Stimulated activated CD4-positive, alpha-beta T cell treated with anti-CD3 and anti-CD28 coated beads, Interleukin-2, amount 100 ng/mL, for 4 hours (primary cell): ENCODE measurements around the gene SLC45A3.

ENCODE experiments used
- DNase-seq: peaks from one replicate; pipeline ENCODE4 v3.0.0-alpha.2; 2020; ENCODE audit warnings: low read depth

SLC45A3 gene

GRCh38 chr1:205668951-205669340 lies 11.4 kb downstream of the SLC45A3 start:
- DNase-seq, result no peak

- DNase-seq, result no peak
These were observed 12.2 kb downstream of the SLC45A3 start for GRCh38 chr1:205667909-205668643.

GRCh38 chr1:205666372-205667166 lies 13.7 kb downstream of the SLC45A3 start:
- no peak for DNase-seq

GRCh38 chr1:205665201-205666045 lies 14.9 kb downstream of the SLC45A3 start:
- no peak for DNase-seq

GRCh38 chr1:205664399-205665017 lies 15.8 kb downstream of the SLC45A3 start:
- DNase-seq, result no peak

GRCh38 chr1:205663286-205663936 lies 16.9 kb downstream of the SLC45A3 start:
- DNase-seq, result no peak

- no peak for DNase-seq
These were observed 17.5 kb downstream of the SLC45A3 start for GRCh38 chr1:205662791-205663190.

GRCh38 chr1:205662135-205662738 lies 18.1 kb downstream of the SLC45A3 start:
- DNase-seq, result no peak

- DNase-seq, result no peak
These were observed 18.7 kb downstream of the SLC45A3 start for GRCh38 chr1:205661429-205662134.

GRCh38 chr1:205660361-205660760 lies 19.9 kb downstream of the SLC45A3 start:
- no peak for DNase-seq

GRCh38 chr1:205658943-205659581 lies 21.2 kb downstream of the SLC45A3 start:
- DNase-seq, result peak; percentile 65

GRCh38 chr1:205656236-205656635 lies 24.1 kb downstream of the SLC45A3 start:
- DNase-seq, result no peak

GRCh38 chr1:205652984-205653383 lies 27.3 kb downstream of the SLC45A3 start:
- DNase-seq, result no peak

- DNase-seq, result no peak
These were observed 30.1 kb downstream of the SLC45A3 start for GRCh38 chr1:205650241-205650640.

GRCh38 chr1:205645519-205645918 lies 34.8 kb downstream of the SLC45A3 start:
- DNase-seq, result no peak

- no peak for DNase-seq
These were observed 37.5 kb downstream of the SLC45A3 start for GRCh38 chr1:205642679-205643307.

- DNase-seq, result no peak
These were observed 40.7 kb downstream of the SLC45A3 start for GRCh38 chr1:205639567-205639966.

- no peak for DNase-seq
These were observed 42.3 kb downstream of the SLC45A3 start for GRCh38 chr1:205637854-205638468.

GRCh38 chr1:205636732-205637131 lies 43.6 kb downstream of the SLC45A3 start:
- DNase-seq, result no peak
